Activated CD8-positive, alpha-beta memory T cell treated with anti-CD3 and anti-CD28 coated beads for 4 hours (primary cell): ENCODE measurements around the gene TSPAN9.

Experiments used
- DNase-seq, 2 donors: peaks; one replicate each; pipeline ENCODE4 v3.0.0-alpha.2; 2020; ENCODE audit warnings: low read depth in 2 of 2

The TSPAN9 gene

DNA sequence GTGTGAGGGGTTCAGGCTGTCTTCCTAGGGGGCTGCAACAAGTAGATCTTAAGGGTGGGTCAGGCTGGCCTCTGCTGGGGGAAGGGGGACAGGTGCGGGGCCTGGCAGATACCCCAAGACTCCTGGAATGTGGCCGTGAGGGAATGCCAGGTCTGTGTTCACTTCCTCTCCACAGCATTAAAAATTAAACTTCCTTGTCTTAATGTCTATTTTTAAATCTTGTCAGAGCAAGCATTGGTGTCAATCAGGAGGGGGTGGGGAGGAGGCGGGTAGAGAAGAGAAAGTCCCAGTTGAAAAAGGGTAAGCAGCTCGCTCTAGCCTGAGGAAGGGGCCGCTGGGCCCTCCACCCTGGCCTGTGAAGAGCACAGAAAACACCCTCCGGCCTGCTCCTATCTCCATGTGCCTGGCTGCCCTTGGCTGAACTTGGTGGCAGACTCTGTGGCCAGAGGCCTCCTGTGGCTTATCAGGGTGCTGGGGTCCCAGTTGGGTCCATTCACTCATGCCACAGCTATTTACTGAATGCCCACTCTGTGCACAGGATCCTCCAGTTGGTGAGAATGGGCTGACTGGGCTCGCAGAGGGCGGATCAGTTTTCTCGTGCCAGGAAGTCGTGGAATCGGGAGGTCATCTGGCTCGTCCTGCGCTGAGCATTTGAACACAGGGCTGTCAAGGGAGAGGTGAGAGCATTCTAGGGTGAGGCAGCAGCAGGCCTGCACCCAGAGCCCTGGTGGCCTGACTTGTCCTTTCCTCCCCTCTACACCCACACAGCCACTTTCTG is 128.8 kb downstream of the TSPAN9 start:
- no peak for DNase-seq

GRCh38 chr12:3206536-3207072 is 129.4 kb downstream of the TSPAN9 start:
- DNase-seq: no peak

DNA sequence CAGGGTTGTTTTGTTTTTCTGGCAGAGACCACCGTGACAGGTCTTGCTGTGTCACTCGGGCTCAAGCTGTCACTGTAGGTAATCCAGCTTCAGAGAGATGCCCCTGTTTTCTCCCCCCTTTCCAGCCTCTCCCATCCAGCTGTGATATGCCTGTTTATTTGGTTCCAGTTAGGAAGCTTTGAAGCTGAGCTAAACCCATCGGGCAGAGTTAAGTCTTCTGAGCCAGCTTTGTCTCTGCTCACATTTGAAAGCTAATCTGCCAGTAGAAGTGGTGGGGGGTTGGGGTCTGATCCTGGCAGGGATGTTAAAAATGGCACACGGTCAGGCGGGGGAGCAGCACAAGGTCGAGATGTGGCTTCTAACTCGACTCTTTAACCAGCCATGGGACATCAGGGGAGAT is 130.0 kb downstream of the TSPAN9 start:
- no peak for DNase-seq

GRCh38 chr12:3207858-3208257 is 130.7 kb downstream of the TSPAN9 start:
- no peak for DNase-seq

- no peak for DNase-seq
Measured at GRCh38 chr12:3213188-3213587, 136.0 kb downstream of the TSPAN9 start.

- DNase-seq: no peak
Measured at GRCh38 chr12:3213768-3214167, 136.6 kb downstream of the TSPAN9 start.

DNA sequence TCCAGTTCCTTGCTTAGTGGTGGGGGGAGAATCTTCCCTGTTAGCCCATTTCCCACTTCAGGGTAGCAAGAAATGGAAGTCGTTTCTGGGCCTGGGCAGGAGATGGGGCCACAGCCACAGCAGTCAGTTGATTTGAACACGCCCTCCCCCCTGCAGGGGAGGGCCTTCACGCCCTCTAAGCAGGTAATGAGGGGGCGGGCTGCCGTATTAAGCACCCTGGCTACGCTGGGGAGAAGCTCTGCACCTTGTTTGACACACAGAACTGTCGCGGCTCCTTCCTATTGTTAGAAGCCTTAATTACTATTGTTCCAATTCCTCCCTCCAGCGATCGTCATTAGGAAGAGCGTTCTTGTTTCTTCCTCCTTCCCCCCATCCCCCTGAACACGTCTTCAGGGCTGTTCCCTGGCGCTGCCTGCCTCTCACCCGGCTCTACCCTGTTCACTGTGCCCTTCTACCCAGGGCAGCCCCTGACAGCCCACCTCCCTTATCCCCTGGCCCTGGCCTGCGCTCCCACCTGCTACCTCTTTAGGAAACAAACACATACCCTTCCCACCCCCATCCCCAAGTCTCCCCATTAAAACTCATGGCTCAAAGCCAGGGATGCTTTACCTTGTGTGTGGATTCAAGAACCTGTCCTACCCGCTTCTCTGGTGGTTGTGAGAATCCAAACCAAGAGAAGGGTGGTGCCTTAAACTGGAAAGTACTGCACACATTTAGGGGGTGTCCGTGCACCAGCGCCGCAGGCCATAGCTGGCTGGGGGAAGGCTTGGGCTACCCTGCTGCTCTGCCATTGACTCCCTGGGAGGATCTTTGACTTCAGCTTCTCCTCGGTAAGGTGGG is 137.6 kb downstream of the TSPAN9 start:
- no peak for DNase-seq

GRCh38 chr12:3215410-3215975 is 138.3 kb downstream of the TSPAN9 start:
- no peak for DNase-seq

- no peak for DNase-seq
Measured at GRCh38 chr12:3216097-3216496, 138.9 kb downstream of the TSPAN9 start.

GRCh38 chr12:3216726-3217682 is 139.8 kb downstream of the TSPAN9 start:
- DNase-seq: no peak

DNA sequence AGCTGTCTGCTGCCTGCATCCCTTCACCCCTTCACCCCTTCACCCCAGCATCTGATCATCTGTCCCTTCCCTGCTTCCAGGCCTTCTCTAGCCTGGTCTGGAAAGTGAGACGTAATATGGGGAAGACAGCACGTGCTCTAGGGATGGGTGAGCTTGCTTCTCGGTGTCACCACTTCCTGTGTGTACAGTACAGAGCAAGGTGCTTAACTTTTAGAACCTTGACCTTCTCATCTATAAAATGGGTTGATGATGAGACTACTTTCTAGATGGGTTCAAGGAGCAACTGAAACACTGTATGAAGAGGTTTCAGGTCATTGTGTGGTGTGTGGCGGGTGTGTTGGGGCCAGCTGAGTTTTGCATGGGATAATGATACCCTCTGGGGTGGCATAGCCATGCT is 140.5 kb downstream of the TSPAN9 start:
- no peak for DNase-seq

- DNase-seq: no peak
Measured at GRCh38 chr12:3218228-3219171, 141.3 kb downstream of the TSPAN9 start.

DNA sequence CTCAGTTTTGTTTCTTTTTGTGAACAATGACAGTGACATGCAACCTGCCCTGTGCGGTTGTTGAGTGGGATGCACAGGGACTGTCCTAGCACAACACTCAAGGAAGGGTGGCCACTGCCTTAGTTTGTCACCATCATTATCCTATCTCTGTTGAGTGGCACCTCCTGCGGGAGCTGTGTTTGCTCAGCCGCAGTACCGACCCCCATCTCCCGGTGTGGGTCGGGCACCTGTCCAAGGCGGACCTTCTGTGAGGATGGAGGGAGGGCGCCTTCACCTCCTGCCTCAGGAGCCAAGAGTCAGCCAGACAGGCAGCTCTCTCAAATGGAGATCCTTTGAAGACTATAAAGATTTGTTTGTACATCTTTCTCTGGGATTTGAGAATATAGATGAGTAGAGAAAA is 142.1 kb downstream of the TSPAN9 start:
- no peak for DNase-seq

DNA sequence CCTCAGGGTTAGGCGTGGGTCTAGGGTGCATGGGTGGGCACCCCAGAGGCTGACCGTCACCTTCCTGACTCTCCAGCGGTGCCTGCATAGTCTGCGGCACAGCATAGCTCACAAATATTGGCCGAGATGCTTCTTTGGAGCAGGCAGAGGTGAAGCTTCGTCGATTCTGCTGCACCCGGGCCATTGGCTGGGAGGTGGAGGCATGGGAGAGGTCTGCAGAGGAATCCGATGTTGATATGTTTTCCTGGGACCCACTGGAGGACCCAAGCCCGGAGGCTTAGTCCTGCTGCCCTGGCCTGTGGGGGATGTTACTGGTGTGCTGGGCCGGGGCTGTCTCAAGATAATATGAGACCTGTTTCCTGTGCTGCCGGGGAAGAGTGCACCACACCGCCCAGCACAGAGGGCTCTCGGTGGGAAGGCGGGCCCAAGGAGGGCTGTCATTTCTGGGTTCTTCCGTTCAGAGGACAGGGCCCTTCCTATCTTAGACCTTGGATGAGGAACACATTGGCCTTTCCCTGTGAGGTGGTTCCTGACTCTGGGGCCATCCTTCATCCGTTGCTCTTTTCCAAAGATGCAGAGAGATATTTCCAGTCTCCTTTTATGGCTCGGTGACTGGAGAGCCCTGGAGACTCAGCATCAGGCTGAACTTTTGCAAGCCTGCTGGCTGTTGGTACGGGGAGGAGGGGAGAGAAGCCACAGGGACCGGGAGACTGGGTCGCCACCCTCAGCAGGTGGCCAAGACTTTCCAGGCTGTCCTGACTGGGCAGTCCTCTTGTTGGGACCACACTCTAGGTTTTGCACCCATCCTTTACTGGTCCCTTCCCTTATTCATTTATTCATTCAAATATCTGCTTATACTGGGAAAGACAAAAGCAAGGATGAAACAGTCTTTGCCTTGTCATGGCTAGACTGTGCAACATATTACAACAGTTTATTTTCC is 143.5 kb downstream of the TSPAN9 start:
- no peak for DNase-seq

- no peak for DNase-seq
Measured at GRCh38 chr12:3222306-3222705, 145.1 kb downstream of the TSPAN9 start.

DNA sequence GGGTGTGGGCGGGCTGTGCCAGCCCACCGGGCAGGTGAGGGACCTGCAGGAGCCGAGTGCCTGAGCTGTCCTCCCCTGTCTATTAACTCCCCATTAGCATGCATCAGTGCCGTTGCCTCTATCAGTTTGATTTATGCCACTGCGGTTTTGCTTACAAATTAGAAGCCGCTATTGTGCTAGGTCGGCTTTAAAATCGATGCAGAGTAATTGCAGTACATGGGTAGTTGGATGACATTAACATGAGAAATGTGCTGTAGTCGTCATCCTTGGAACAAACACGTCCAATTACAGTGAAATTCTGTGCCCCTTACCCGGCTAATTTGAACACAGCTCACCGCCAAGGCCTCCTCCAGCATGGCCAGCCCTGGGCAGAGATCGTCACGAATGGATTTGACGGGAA is 145.8 kb downstream of the TSPAN9 start:
- DNase-seq: no peak

GRCh38 chr12:3223601-3224529 is 146.7 kb downstream of the TSPAN9 start:
- DNase-seq: no peak

DNA sequence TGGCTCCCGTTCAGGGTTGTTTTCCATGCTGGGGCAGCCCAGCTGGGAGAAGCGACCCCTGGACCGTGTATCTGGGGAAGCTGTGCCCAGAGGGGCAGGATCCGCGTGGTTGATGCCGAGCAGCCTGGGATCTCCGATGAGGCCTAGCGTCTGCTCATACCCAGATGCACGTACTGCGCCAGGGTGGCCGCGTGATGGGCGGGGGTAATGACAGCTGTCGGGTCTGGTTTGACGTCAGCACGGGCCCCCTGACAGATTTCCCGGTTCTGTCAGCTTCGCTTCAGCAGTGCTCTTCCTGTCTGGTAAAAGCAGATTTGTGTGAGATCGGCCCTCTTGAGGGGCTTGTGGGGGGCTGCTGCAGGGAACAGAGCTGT is 147.3 kb downstream of the TSPAN9 start:
- no peak for DNase-seq
